Naive B cell (primary cell): ENCODE data around the gene FOSL1. TPM values are rescaled to one million over a fixed set of nuclear protein-coding genes. Genes with fewer than 3 reads are reported as not detected.

Experiments
- polyA plus RNA-seq, 6 donors: library from polyadenylated mRNA; unstranded; fragments of 300-500 nt; fragmentation: Illumina TruSeq; gene quantifications; one replicate each; pipeline ENCODE4 v1.2.3, GENCODE V29; 2021; ENCODE audit warnings: low read depth in 6 of 6

Gene FOSL1
- polyA plus RNA-seq, 6 donors from 2014 or later = 0.25 to 0.34 (median 0.27) TPM; not detected in 3

Other genes with a start within 250 kb of the FOSL1 start
- gene RELA, start 237.5 kb downstream of the FOSL1 start, polyA plus RNA-seq = 10 to 100 TPM; 36.3 to 72.2 (median 48.6) TPM
- 10 to 100 TPM; 38.9 to 71.8 (median 63.6) TPM for gene KAT5, start 188.1 kb downstream of the FOSL1 start, polyA plus RNA-seq
- gene RNASEH2C, start 179.6 kb downstream of the FOSL1 start, polyA plus RNA-seq = 100 to 1,000 TPM in 3 of 6 donors, 10 to 100 TPM in 3; 59.3 to 126 (median 99.1) TPM
- gene AP5B1, start 119.4 kb downstream of the FOSL1 start, polyA plus RNA-seq = 10 to 100 TPM in 2 of 6 donors, 1 to 10 TPM in 4; 3.4 to 17.2 (median 9.6) TPM
- not detected for gene OVOL1, start 113.3 kb downstream of the FOSL1 start, polyA plus RNA-seq
- 1 to 10 TPM in 5 of 6 donors, not detected in 1; 1.2 to 2.6 (median 1.7) TPM for gene SNX32, start 66.4 kb downstream of the FOSL1 start, polyA plus RNA-seq
- 1,000 to 10,000 TPM; 1,822 to 2,570 (median 2,214) TPM for gene CFL1, start 42.2 kb downstream of the FOSL1 start, polyA plus RNA-seq
- 10 to 100 TPM in 5 of 6 donors, 1 to 10 TPM in 1; 3.2 to 32.0 (median 22.8) TPM for gene MUS81, start 40.0 kb downstream of the FOSL1 start, polyA plus RNA-seq
- 1 to 10 TPM in 2 of 6 donors, under 1 TPM in 1, not detected in 3; 0.29 to 1.5 (median 1.1) TPM for gene EFEMP2, start 27.6 kb downstream of the FOSL1 start, polyA plus RNA-seq
- 1 to 10 TPM in 5 of 6 donors, under 1 TPM in 1; 0.68 to 7.2 (median 3.0) TPM for gene CTSW, start 20.6 kb downstream of the FOSL1 start, polyA plus RNA-seq
- gene FIBP, start 11.9 kb downstream of the FOSL1 start, polyA plus RNA-seq = 100 to 1,000 TPM in 4 of 6 donors, 10 to 100 TPM in 2; 91.2 to 191 (median 107) TPM
- 10 to 100 TPM; 22.4 to 62.8 (median 45.3) TPM for gene CCDC85B, start 9.7 kb downstream of the FOSL1 start, polyA plus RNA-seq
- 10 to 100 TPM; 48.5 to 79.3 (median 68.4) TPM for gene C11orf68, start 18.7 kb upstream of the FOSL1 start, polyA plus RNA-seq
- gene DRAP1, start 19.0 kb upstream of the FOSL1 start, polyA plus RNA-seq = 10 to 100 TPM; 57.3 to 89.8 (median 71.1) TPM
- not detected for gene TSGA10IP, start 45.1 kb upstream of the FOSL1 start, polyA plus RNA-seq
- 10 to 100 TPM; 13.9 to 39.7 (median 18.3) TPM for gene SART1, start 61.3 kb upstream of the FOSL1 start, polyA plus RNA-seq
- 10 to 100 TPM in 5 of 6 donors, 1 to 10 TPM in 1; 4.9 to 34.2 (median 20.1) TPM for gene EIF1AD, start 101.8 kb upstream of the FOSL1 start, polyA plus RNA-seq
- gene BANF1, start 102.1 kb upstream of the FOSL1 start, polyA plus RNA-seq = 100 to 1,000 TPM; 162 to 247 (median 189) TPM
- not detected for gene CST6, start 111.6 kb upstream of the FOSL1 start, polyA plus RNA-seq
- under 1 TPM in 1 of 6 donors, not detected in 5; 0.11 TPM for gene CATSPER1, start 126.1 kb upstream of the FOSL1 start, polyA plus RNA-seq
- gene GAL3ST3, start 148.8 kb upstream of the FOSL1 start, polyA plus RNA-seq = not detected
- 100 to 1,000 TPM in 1 of 6 donors, 10 to 100 TPM in 5; 68.8 to 106 (median 85.2) TPM for gene SF3B2, start 152.0 kb upstream of the FOSL1 start, polyA plus RNA-seq
- 100 to 1,000 TPM in 1 of 6 donors, 10 to 100 TPM in 5; 44.3 to 133 (median 57.3) TPM for gene PACS1, start 169.9 kb upstream of the FOSL1 start, polyA plus RNA-seq